ENCODE results near the gene JADE2. TPM values are rescaled to one million over a fixed set of nuclear protein-coding genes. Genes with fewer than 3 reads are reported as not detected.
A peak's percentile ranks its signal among the peaks of the same experiment; 100 is the strongest.

The JADE2 gene
- total RNA-seq = 100 to 1,000 TPM in 1 of 4 donors, 10 to 100 TPM in 3; 51.7 to 116 (median 76.6) TPM

GRCh38 chr5:134524826-134525682 lies at the start of gene JADE2:
TSS of gene JADE2 (plus strand) at chr5:134525670. CDS start at chr5:134535858, 10,188 bp downstream.
- DNase-seq = peak; percentile 80 to 84
- TF ChIP-seq POLR2A (IDR thresholded peaks at IDR 0.05) (peak; percentile 48 to 62), CTCF (IDR thresholded peaks at IDR 0.05) (no peak)
- WGBS, 2 donors = 1% methylated on average over 40 to 43 of the region's 57 CpGs
- H3K9me3 ChIP-seq = no peaks in the 10 kb centered on the region
- H3K36me3 ChIP-seq = no peaks in the 10 kb centered on the region
- H3K27ac ChIP-seq = peak within 1 kb of the TSS; percentile 97 to 100 (median 98)
- H3K4me1 ChIP-seq = peaks cover 25 to 29% of the 10 kb centered on the region in 2 donors
- H3K4me3 ChIP-seq (replicated peaks in 1 of 3) = peak within 1 kb of the TSS; percentile 45 to 87 (median 46)
- H3K27me3 ChIP-seq = no peaks in the 10 kb centered on the region
- intact Hi-C loops (cut with DNase I) = loop anchor here (2.0 to 10.0 kb wide), 4 partner anchors 52 to 156 kb away; partner anchors contain the start of gene CDKN2AIPNL

GRCh38 chr5:134477462-134478245 lies 47.8 kb upstream of the JADE2 start:
- intact Hi-C loops (cut with DNase I) = no loop called here
- Histone ChIP-seq H3K36me3 (no peaks in the 10 kb centered on the region), H3K9me3 (no peaks in the 10 kb centered on the region), H3K4me3 (replicated peaks in 1 of 3) (no peak overlapping the region), H3K27ac (no peak overlapping the region), H3K27me3 (no peaks in the 10 kb centered on the region), H3K4me1 (no peaks in the 10 kb centered on the region)
- TF ChIP-seq POLR2A (IDR thresholded peaks at IDR 0.05) (no peak), CTCF (IDR thresholded peaks at IDR 0.05) (no peak)
- DNase-seq = no peak
- 86 to 93% methylated on average over 14 of the region's 14 CpGs for WGBS, 2 donors

GRCh38 chr5:134479839-134480238 lies 45.6 kb upstream of the JADE2 start:
- no peaks in the 10 kb centered on the region for H3K4me1 ChIP-seq
- intact Hi-C loops (cut with DNase I) = no loop called here
- H3K4me3 ChIP-seq (replicated peaks in 1 of 3) = no peak overlapping the region
- no peak for DNase-seq
- H3K27me3 ChIP-seq = no peaks in the 10 kb centered on the region
- no peaks in the 10 kb centered on the region for H3K9me3 ChIP-seq
- H3K27ac ChIP-seq = no peak overlapping the region
- 91 to 93% methylated on average over 4 of the region's 4 CpGs for WGBS, 2 donors
- TF ChIP-seq CTCF (IDR thresholded peaks at IDR 0.05) (no peak), POLR2A (IDR thresholded peaks at IDR 0.05) (no peak)
- no peaks in the 10 kb centered on the region for H3K36me3 ChIP-seq

GRCh38 chr5:134489227-134489944 lies 36.1 kb upstream of the JADE2 start:
- WGBS, 2 donors = 87 to 92% methylated on average over 7 of the region's 7 CpGs
- no peak overlapping the region for H3K4me3 ChIP-seq (replicated peaks in 1 of 3)

More at GRCh38 chr5:134489227-134489944, 36.1 kb upstream of the JADE2 start:
- Histone ChIP-seq H3K27me3 (no peaks in the 10 kb centered on the region), H3K36me3 (no peaks in the 10 kb centered on the region), H3K9me3 (no peaks in the 10 kb centered on the region), H3K27ac (no peak overlapping the region), H3K4me1 (no peaks in the 10 kb centered on the region)
- intact Hi-C loops (cut with DNase I) = no loop called here
- DNase-seq = no peak
- TF ChIP-seq CTCF (IDR thresholded peaks at IDR 0.05) (no peak), POLR2A (IDR thresholded peaks at IDR 0.05) (no peak)
